Tibial nerve (tissue), 3 donors: ENCODE measurements around the gene HTR1A.

Experiments
- CTCF ChIP-seq, 5 experiments: fragments of 200-600 bp in 3 of 5; fragments of 450-650 bp in 2 of 5; sonication (generic) in 3 of 5; IDR thresholded peaks; one replicate each; pipeline ENCODE4 v1.5.1; 2016 to 2019; ENCODE audit warnings: antibody characterized with exemption in 5 of 5, mild to moderate bottlenecking in 3 of 5, moderate library complexity in 2 of 5
- POLR2A ChIP-seq, 2 donors: fragments of 450-650 bp; IDR thresholded peaks; one replicate each; pipeline ENCODE4 v1.6.1; 2017; ENCODE audit warnings: antibody characterized with exemption in 2 of 2, mild to moderate bottlenecking in 2 of 2, moderate library complexity in 2 of 2

GRCh38 chr5:63957617-63958016, 4.6 kb downstream of the HTR1A start:
- TF ChIP-seq CTCF (IDR thresholded peaks at IDR 0.05) (no peak), POLR2A (IDR thresholded peaks at IDR 0.05) (no peak)
